ENCODE results near the gene TAS2R7.

- TF ChIP-seq CTCF (tag by site-specific recombination; IDR thresholded peaks at IDR 0.05) (no peak), ZNF423 (tag by site-specific recombination; IDR thresholded peaks at IDR 0.05) (no peak), ZNF221 (tag by site-specific recombination; IDR thresholded peaks at IDR 0.05; ENCODE audit: borderline replicate concordance) (no peak), GLI4 (tag by site-specific recombination; IDR thresholded peaks at IDR 0.05) (no peak), ZNF140 (tag by site-specific recombination; IDR thresholded peaks at IDR 0.05) (no peak), MZF1 (tag by site-specific recombination; IDR thresholded peaks at IDR 0.05; ENCODE audit: borderline replicate concordance) (no peak), REST (tag by site-specific recombination; IDR thresholded peaks at IDR 0.05) (no peak)
These were observed 36.0 kb upstream of the TAS2R7 start for GRCh38 chr12:10838461-10838860.
